ENCODE measurements around the gene RASGRP2.
A peak's percentile ranks its signal among the peaks of the same experiment; 100 is the strongest.

The RASGRP2 gene

DNA sequence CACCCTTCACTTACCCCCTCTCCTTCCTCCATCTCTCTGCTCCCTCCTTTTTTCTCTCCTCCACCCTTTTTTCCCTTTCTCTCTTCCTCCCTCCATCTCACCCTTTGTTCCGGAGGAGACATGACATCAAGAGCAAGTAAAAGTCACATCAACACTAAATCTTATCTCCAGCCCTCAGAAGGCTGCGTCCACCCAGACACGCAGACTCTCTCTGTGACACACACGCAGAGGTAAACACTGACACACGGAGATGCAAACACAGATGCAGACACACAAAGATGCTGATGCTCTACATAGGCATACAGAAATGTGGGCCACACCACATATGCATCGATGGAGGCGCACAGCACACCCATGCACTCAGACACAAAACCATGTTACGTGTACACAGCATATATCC lies 47.9 kb downstream of the RASGRP2 start:
- Histone ChIP-seq H3K27ac (ENCODE audit: low read depth, low read length) (no peak overlapping the region), H3K4me3 (ENCODE audit: low read length) (no peak overlapping the region), H3K9ac (ENCODE audit: low read depth, low read length) (no peak overlapping the region), H3K4me1 (ENCODE audit: insufficient read depth, low read length) (peaks cover 11% of the 10 kb centered on the region; the same call in 1 of the 2 replicates), H3K27me3 (ENCODE audit: insufficient read depth, low read length) (peaks cover 27% of the 10 kb centered on the region; the same call in 1 of the 2 replicates), H3K9me3 (ENCODE audit: insufficient read depth, low read depth, low read length) (no peaks in the 10 kb centered on the region), H3K36me3 (ENCODE audit: insufficient read depth, low read length) (no peaks in the 10 kb centered on the region)
- WGBS: 87% methylated on average over 7 of the region's 8 CpGs

DNA sequence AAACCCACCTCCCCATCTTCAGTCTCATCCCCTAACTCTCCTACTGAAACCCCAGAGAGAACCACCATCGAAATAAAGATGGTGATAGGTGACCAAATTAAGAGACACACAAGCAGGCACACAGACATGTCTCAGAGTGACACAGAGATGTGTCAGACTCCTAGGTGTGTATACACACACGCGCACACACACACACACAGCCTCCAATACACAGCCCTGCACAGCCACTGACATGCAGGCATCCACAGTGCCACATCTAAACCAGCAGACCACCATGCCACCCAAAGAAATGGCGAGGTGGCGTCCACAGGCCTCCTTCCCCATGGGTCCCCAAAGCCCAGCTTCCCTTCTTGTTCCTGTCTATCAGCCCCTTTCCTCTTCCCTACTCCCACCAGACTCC lies 48.4 kb downstream of the RASGRP2 start:
- H3K9ac ChIP-seq (ENCODE audit: low read depth, low read length): no peak overlapping the region
- peaks cover 11% of the 10 kb centered on the region; the same call in 1 of the 2 replicates for H3K4me1 ChIP-seq (ENCODE audit: insufficient read depth, low read length)
- H3K4me3 ChIP-seq (ENCODE audit: low read length): no peak overlapping the region
- H3K27me3 ChIP-seq (ENCODE audit: insufficient read depth, low read length): peaks cover 28% of the 10 kb centered on the region; the same call in 1 of the 2 replicates
- H3K9me3 ChIP-seq (ENCODE audit: insufficient read depth, low read depth, low read length): no peaks in the 10 kb centered on the region
- no peak overlapping the region for H3K27ac ChIP-seq (ENCODE audit: low read depth, low read length)
- 91% methylated on average over 5 of the region's 5 CpGs for WGBS
- no peaks in the 10 kb centered on the region for H3K36me3 ChIP-seq (ENCODE audit: insufficient read depth, low read length)

GRCh38 chr11:64694821-64695365 lies 49.0 kb downstream of the RASGRP2 start:
- Histone ChIP-seq H3K4me3 (ENCODE audit: low read length) (no peak overlapping the region), H3K4me1 (ENCODE audit: insufficient read depth, low read length) (peaks cover 11% of the 10 kb centered on the region; the same call in 1 of the 2 replicates), H3K27me3 (ENCODE audit: insufficient read depth, low read length) (peaks cover 28% of the 10 kb centered on the region; the same call in 1 of the 2 replicates), H3K36me3 (ENCODE audit: insufficient read depth, low read length) (no peaks in the 10 kb centered on the region), H3K9me3 (ENCODE audit: insufficient read depth, low read depth, low read length) (no peaks in the 10 kb centered on the region), H3K9ac (ENCODE audit: low read depth, low read length) (no peak overlapping the region), H3K27ac (ENCODE audit: low read depth, low read length) (no peak overlapping the region)
- WGBS: 31% methylated on average over 5 of the region's 5 CpGs

- WGBS: 82% methylated on average over 4 of the region's 4 CpGs
- Histone ChIP-seq H3K4me3 (ENCODE audit: low read length) (no peak overlapping the region), H3K27me3 (ENCODE audit: insufficient read depth, low read length) (peaks cover 28% of the 10 kb centered on the region; the same call in 1 of the 2 replicates), H3K27ac (ENCODE audit: low read depth, low read length) (no peak overlapping the region), H3K36me3 (ENCODE audit: insufficient read depth, low read length) (no peaks in the 10 kb centered on the region), H3K9me3 (ENCODE audit: insufficient read depth, low read depth, low read length) (no peaks in the 10 kb centered on the region), H3K4me1 (ENCODE audit: insufficient read depth, low read length) (peaks cover 11% of the 10 kb centered on the region; the same call in 1 of the 2 replicates), H3K9ac (ENCODE audit: low read depth, low read length) (no peak overlapping the region)
Observed at GRCh38 chr11:64694026-64694755, 49.8 kb downstream of the RASGRP2 start.

DNA sequence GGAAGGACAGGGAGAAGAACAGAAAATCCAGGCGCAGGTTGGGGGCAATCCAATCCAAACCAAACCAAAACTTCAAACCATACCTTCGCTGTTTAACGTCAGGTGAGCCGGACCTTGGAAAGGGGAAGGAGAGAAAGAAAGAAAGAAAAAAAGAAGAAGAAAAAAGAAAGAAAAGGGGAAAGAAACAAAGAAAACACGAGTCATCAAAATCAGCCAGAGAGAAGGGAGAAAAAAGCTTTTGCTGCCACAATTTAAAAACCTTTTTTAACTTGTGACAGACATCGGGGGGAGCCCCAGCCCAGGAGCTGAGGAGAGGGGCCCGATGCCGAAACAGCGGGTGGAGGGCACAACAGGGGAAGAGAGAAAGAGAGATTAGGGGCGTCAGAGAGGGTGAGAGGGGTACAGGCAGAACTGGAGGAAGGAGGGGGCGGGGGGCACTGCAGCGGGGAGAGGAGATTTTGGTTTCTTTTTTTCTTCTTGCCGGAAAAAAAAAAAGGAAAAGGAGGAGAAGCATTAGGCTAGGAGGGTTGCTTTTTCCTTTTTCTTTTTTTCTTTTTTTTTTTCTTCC lies 51.1 kb downstream of the RASGRP2 start:
- Histone ChIP-seq H3K4me1 (ENCODE audit: insufficient read depth, low read length) (peaks cover 11% of the 10 kb centered on the region; the same call in 1 of the 2 replicates), H3K27ac (ENCODE audit: low read depth, low read length) (no peak overlapping the region), H3K27me3 (ENCODE audit: insufficient read depth, low read length) (peaks cover 25% of the 10 kb centered on the region; the same call in 1 of the 2 replicates), H3K9me3 (ENCODE audit: insufficient read depth, low read depth, low read length) (no peaks in the 10 kb centered on the region), H3K36me3 (ENCODE audit: insufficient read depth, low read length) (no peaks in the 10 kb centered on the region), H3K9ac (ENCODE audit: low read depth, low read length) (no peak overlapping the region), H3K4me3 (ENCODE audit: low read length) (no peak overlapping the region)
- 50% methylated on average over 11 of the region's 13 CpGs for WGBS

- H3K4me1 ChIP-seq (ENCODE audit: insufficient read depth, low read length): peaks cover 11% of the 10 kb centered on the region; the same call in 1 of the 2 replicates
- no peaks in the 10 kb centered on the region for H3K36me3 ChIP-seq (ENCODE audit: insufficient read depth, low read length)
- no peak overlapping the region for H3K9ac ChIP-seq (ENCODE audit: low read depth, low read length)
- H3K4me3 ChIP-seq (ENCODE audit: low read length): no peak overlapping the region
- 97% methylated on average over 1 of the region's 1 CpG for WGBS
- H3K27me3 ChIP-seq (ENCODE audit: insufficient read depth, low read length): peaks cover 25% of the 10 kb centered on the region; the same call in 1 of the 2 replicates
- no peak overlapping the region for H3K27ac ChIP-seq (ENCODE audit: low read depth, low read length)
- H3K9me3 ChIP-seq (ENCODE audit: insufficient read depth, low read depth, low read length): no peaks in the 10 kb centered on the region
Observed at GRCh38 chr11:64691543-64691942, 52.4 kb downstream of the RASGRP2 start.

DNA sequence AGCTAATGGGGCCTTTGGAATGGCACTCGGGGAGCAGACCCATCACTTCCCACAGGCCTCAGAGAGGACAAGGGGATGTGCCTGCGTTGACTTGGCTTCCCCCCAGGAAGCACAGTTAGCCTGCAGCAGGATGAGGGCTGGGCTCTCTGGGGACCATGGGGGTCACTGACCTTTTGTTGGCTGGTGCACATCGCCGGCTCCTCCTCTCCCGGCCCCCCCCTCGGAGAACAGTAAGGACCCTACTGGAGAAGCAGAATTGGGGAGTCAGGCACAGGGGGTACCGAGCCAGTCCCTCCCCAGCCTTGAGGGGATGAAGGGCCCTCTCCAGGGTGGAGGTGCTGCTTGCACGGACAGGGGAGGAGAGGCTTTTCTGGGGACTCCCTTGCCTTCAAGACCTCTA lies 53.7 kb downstream of the RASGRP2 start:
- peaks cover 11% of the 10 kb centered on the region; the same call in 1 of the 2 replicates for H3K4me1 ChIP-seq (ENCODE audit: insufficient read depth, low read length)
- H3K27me3 ChIP-seq (ENCODE audit: insufficient read depth, low read length): peaks cover 22% of the 10 kb centered on the region; the same call in 1 of the 2 replicates
- no peak overlapping the region for H3K4me3 ChIP-seq (ENCODE audit: low read length)
- H3K9me3 ChIP-seq (ENCODE audit: insufficient read depth, low read depth, low read length): no peaks in the 10 kb centered on the region
- WGBS: 85% methylated on average over 8 of the region's 8 CpGs
- no peaks in the 10 kb centered on the region for H3K36me3 ChIP-seq (ENCODE audit: insufficient read depth, low read length)
- no peak overlapping the region for H3K9ac ChIP-seq (ENCODE audit: low read depth, low read length)
- H3K27ac ChIP-seq (ENCODE audit: low read depth, low read length): no peak overlapping the region

DNA sequence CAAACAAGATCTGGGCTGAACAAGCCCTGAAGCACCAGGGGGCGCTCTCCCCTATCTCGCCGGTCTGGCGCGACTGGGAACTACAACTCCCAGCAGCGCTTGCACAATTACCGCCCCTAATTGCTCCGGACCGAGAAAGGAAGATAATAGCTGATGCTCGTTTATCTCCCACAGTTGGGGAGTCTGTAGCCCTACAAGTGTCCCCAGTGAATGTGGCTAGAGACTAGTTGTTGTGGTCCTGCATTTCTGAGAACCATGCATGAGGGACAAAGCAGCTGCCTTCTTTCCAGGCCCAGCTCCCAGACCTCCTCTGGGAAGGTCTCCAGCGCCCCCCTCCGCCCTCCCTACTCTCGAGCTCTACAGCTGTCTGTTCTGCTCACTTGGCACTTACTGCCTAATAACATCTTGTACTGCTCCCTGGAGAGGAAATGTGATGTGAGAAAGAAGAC lies 55.4 kb downstream of the RASGRP2 start:
- Histone ChIP-seq H3K4me3 (ENCODE audit: low read length) (peak overlapping the region; percentile 63), H3K27me3 (ENCODE audit: insufficient read depth, low read length) (peaks cover 15% of the 10 kb centered on the region; the same call in 1 of the 2 replicates), H3K9ac (ENCODE audit: low read depth, low read length) (peak overlapping the region; percentile 36), H3K27ac (ENCODE audit: low read depth, low read length) (no peak overlapping the region), H3K4me1 (ENCODE audit: insufficient read depth, low read length) (peaks cover 8% of the 10 kb centered on the region; the same call in 1 of the 2 replicates), H3K9me3 (ENCODE audit: insufficient read depth, low read depth, low read length) (no peaks in the 10 kb centered on the region), H3K36me3 (ENCODE audit: insufficient read depth, low read length) (no peaks in the 10 kb centered on the region)
- WGBS: under 1% methylated on average over 13 of the region's 13 CpGs

DNA sequence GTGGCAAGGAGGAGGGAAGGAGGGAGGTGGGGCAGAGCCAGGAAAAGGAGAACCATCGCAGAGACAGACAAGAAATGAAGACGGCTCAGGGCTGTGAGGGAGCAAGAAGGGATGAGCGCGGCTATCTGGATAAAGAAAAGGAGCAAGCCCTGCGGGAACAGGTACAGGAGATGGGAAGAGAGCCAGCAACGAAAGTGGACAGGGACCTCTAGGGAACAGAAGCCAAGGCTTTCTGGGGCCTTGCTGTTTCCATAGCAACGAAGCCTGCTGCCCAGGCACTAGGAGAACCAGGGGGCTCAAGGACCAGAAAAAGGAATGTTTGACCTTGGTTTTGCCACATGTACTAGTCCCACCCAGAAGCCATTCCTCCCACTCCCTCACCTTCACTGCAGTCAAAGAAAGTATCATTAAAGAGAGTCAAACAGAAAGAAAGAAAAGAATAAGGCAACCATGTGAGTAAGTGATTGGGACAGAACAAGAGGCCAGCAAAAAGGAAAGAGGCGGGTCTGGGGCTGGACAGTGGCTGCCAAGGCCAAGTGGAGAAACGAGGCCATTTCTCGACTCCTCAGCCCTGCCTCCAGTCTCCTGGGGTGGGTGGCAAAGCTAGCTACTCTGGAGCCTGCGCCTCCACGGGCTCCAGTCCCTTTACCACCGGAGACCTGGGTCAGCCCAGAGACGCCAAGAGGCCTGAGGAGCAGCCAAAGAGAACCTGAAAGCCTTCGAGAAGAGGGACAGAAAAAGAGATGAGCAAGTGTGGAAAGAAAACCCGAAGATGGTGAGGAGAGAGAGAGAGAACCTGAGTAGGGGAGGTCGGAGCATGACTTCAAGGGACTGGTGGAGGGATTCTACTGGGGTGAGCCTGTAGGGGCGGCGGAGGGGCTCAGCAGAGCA lies 56.1 kb downstream of the RASGRP2 start:
- Histone ChIP-seq H3K9ac (ENCODE audit: low read depth, low read length) (no peak overlapping the region), H3K27ac (ENCODE audit: low read depth, low read length) (no peak overlapping the region), H3K36me3 (ENCODE audit: insufficient read depth, low read length) (no peaks in the 10 kb centered on the region), H3K27me3 (ENCODE audit: insufficient read depth, low read length) (peaks cover 11% of the 10 kb centered on the region; the same call in 1 of the 2 replicates), H3K4me1 (ENCODE audit: insufficient read depth, low read length) (peaks cover 3% of the 10 kb centered on the region; the same call in 1 of the 2 replicates), H3K9me3 (ENCODE audit: insufficient read depth, low read depth, low read length) (no peaks in the 10 kb centered on the region), H3K4me3 (ENCODE audit: low read length) (peak overlapping the region; percentile 63)
- 69% methylated on average over 19 of the region's 19 CpGs for WGBS

- no peaks in the 10 kb centered on the region for H3K9me3 ChIP-seq (ENCODE audit: insufficient read depth, low read depth, low read length)
- no peak overlapping the region for H3K9ac ChIP-seq (ENCODE audit: low read depth, low read length)
- H3K4me1 ChIP-seq (ENCODE audit: insufficient read depth, low read length): no peaks in the 10 kb centered on the region
- no peak overlapping the region for H3K27ac ChIP-seq (ENCODE audit: low read depth, low read length)
- WGBS: 88% methylated on average over 4 of the region's 6 CpGs
- no peak overlapping the region for H3K4me3 ChIP-seq (ENCODE audit: low read length)
- H3K27me3 ChIP-seq (ENCODE audit: insufficient read depth, low read length): peaks cover 8% of the 10 kb centered on the region; the same call in 1 of the 2 replicates
- no peaks in the 10 kb centered on the region for H3K36me3 ChIP-seq (ENCODE audit: insufficient read depth, low read length)
Observed at GRCh38 chr11:64687204-64687603, 56.7 kb downstream of the RASGRP2 start.
